Liver (tissue), 9 donors: ENCODE data around the gene POLR3C. TPM values are rescaled to one million over a fixed set of nuclear protein-coding genes. Genes with fewer than 3 reads are reported as not detected.

Source experiments
- DNase-seq: peaks from one replicate; pipeline ENCODE4 v3.0.0-alpha.2; 2017; ENCODE audit warnings: low spot score
- H3K27ac ChIP-seq, 2 donors: one replicate each; pipeline ENCODE4 v1.7.0; 2013; ENCODE audit warnings: inconsistent platforms in 2 of 2, low read length in 2 of 2, control low read depth in 1 of 2, low read depth in 1 of 2, mild to moderate bottlenecking in 1 of 2
- H3K27me3 ChIP-seq, 4 donors: one replicate each; pipeline versions ENCODE4 v1.6.1 to v1.7.0; 2013; ENCODE audit warnings: low read length in 3 of 4, inconsistent platforms in 1 of 4, mild to moderate bottlenecking in 1 of 4, moderate library complexity in 1 of 4; ENCODE audit not compliant: control insufficient read depth in 4 of 4, insufficient read depth in 4 of 4
- H3K36me3 ChIP-seq, 4 donors: one replicate each; pipeline versions ENCODE4 v1.6.1 to v1.7.0; 2013; ENCODE audit warnings: low read length in 3 of 4, mild to moderate bottlenecking in 3 of 4, low read depth in 1 of 4, moderate library complexity in 1 of 4; ENCODE audit not compliant: control insufficient read depth in 4 of 4, insufficient read depth in 3 of 4
- H3K4me1 ChIP-seq, 4 donors: one replicate each; pipeline versions ENCODE4 v1.6.1 to v1.7.0; 2013; ENCODE audit warnings: low read length in 3 of 4, mild to moderate bottlenecking in 3 of 4, moderate library complexity in 1 of 4; ENCODE audit not compliant: control insufficient read depth in 4 of 4, insufficient read depth in 4 of 4
- H3K4me3 ChIP-seq, 3 donors: one replicate each; pipeline versions ENCODE4 v1.6.1 to v1.7.0; 2013; ENCODE audit warnings: low read length in 3 of 3, control low read depth in 1 of 3, low read depth in 1 of 3, mild to moderate bottlenecking in 1 of 3
- H3K9ac ChIP-seq, 2 donors: one replicate each; pipeline ENCODE4 v1.7.0; 2013; ENCODE audit warnings: low read length in 2 of 2, mild to moderate bottlenecking in 2 of 2, moderate library complexity in 2 of 2, control low read depth in 1 of 2, low read depth in 1 of 2
- H3K9me3 ChIP-seq, 4 donors: one replicate each; pipeline versions ENCODE4 v1.6.1 to v1.7.0; 2013; ENCODE audit warnings: low read length in 3 of 4; ENCODE audit not compliant: control insufficient read depth in 4 of 4
- ATF3 ChIP-seq: IDR thresholded peaks from 2 replicates; pipeline ENCODE4 v1.6.1; 2016; ENCODE audit warnings: antibody characterized with exemption
- EGR1 ChIP-seq, 2 donors: IDR thresholded peaks; 2 replicates each; pipeline ENCODE4 v1.6.1; 2016 to 2018; ENCODE audit warnings: antibody characterized with exemption in 2 of 2, low read depth in 2 of 2
- FOXA1 ChIP-seq: IDR thresholded peaks from 2 replicates; pipeline ENCODE4 v1.6.1; 2016; ENCODE audit warnings: antibody characterized with exemption
- FOXA2 ChIP-seq: IDR thresholded peaks from 2 replicates; pipeline ENCODE4 v1.6.1; 2016; ENCODE audit warnings: antibody characterized with exemption
- GABPA ChIP-seq, 2 donors: IDR thresholded peaks in 1 of 2; conservative IDR thresholded peaks in 1 of 2; 2 replicates each; pipeline ENCODE4 v1.6.1; 2016; ENCODE audit warnings: antibody characterized with exemption in 2 of 2, mild to moderate bottlenecking in 1 of 2, moderate library complexity in 1 of 2
- HNF4G ChIP-seq: IDR thresholded peaks from 2 replicates; pipeline ENCODE4 v1.6.1; 2016; ENCODE audit warnings: antibody characterized with exemption
- MAX ChIP-seq: IDR thresholded peaks from 2 replicates; pipeline ENCODE4 v1.6.1; 2016; ENCODE audit warnings: antibody characterized with exemption
- NR2F2 ChIP-seq: IDR thresholded peaks from 2 replicates; pipeline ENCODE4 v1.6.1; 2016; ENCODE audit warnings: antibody characterized with exemption
- RAD21 ChIP-seq, 2 donors: IDR thresholded peaks; 2 replicates each; pipeline ENCODE4 v1.6.1; 2016; ENCODE audit warnings: antibody characterized with exemption in 2 of 2, mild to moderate bottlenecking in 2 of 2
- RXRA ChIP-seq, 2 donors: IDR thresholded peaks; 2 replicates each; pipeline ENCODE4 v1.6.1; 2017 to 2018; ENCODE audit warnings: antibody characterized with exemption in 2 of 2, mild to moderate bottlenecking in 1 of 2
- SP1 ChIP-seq: IDR thresholded peaks from 2 replicates; pipeline ENCODE4 v1.6.1; 2018; ENCODE audit warnings: antibody characterized with exemption, mild to moderate bottlenecking
- TAF1 ChIP-seq: conservative IDR thresholded peaks from 2 replicates; pipeline ENCODE4 v1.6.1; 2016; ENCODE audit warnings: antibody characterized with exemption, mild to moderate bottlenecking
- YY1 ChIP-seq: IDR thresholded peaks from 2 replicates; pipeline ENCODE4 v1.6.1; 2016; ENCODE audit warnings: antibody characterized with exemption, mild to moderate bottlenecking
- WGBS: extraction: QIAGEN DNeasy Blood & Tissue Kit; methylation state at CpG from one replicate; pipeline ENCODE4 v1.1.7; 2013; 5-methylcytosine and 5-hydroxymethylcytosine counted together
- polyA plus RNA-seq, 2 donors: library from polyadenylated mRNA; stranded (reverse) in 1 of 2; unstranded in 1 of 2; fragments of 200-250 nt in 1 of 2; fragments of >200 nt in 1 of 2; fragmentation: Nextera tagmentation in 1 of 2; extraction: Ambion mirVana in 1 of 2; gene quantifications; one replicate each; pipeline versions ENCODE4 v1.2.1 to v1.2.3, GENCODE V29; 2013 to 2015
- total RNA-seq, 2 donors: library from RNA; depleted of rRNA; stranded (reverse); fragments of >200 nt; gene quantifications; one replicate each; pipeline ENCODE4 v1.2.3, GENCODE V29; 2014
- TF ChIP-seq, protein P1 (sequence below): fragments of 150-350 bp; IDR thresholded peaks from 2 replicates; pipeline ENCODE4 v1.5.1; 2017; ENCODE audit warnings: improper control_type of control experiment, low read depth, low read length; ENCODE audit not compliant: missing input control
- TF ChIP-seq, protein P2 (sequence below): IDR thresholded peaks from 2 replicates; pipeline ENCODE4 v1.6.1; 2016; ENCODE audit warnings: antibody characterized with exemption
- donor health status: healthy.
- donor health status: healthy.
- donor health status: healthy.
- donor health status: healthy.
- donor health status: healthy.

Gene POLR3C
- total and polyA plus RNA-seq, 4 donors, result 6.3 to 22.0 (median 10.6) TPM

- WGBS, result 76% methylated on average over 1 of the region's 1 CpG
- H3K27ac ChIP-seq, result no peak overlapping the region
- no peak for DNase-seq
- no peak overlapping the region for H3K4me3 ChIP-seq
- no peaks in the 10 kb centered on the region for H3K36me3 ChIP-seq
- no peak overlapping the region for H3K9ac ChIP-seq
- H3K4me1 ChIP-seq, result no peaks in the 10 kb centered on the region
- H3K9me3 ChIP-seq, result peaks cover 0 to 2% (median under 1%) of the 10 kb centered on the region in 4 donors
- TF ChIP-seq RXRA (IDR thresholded peaks at IDR 0.05), result no peak
- TF ChIP-seq EGR1 (IDR thresholded peaks at IDR 0.05; ENCODE audit: low read depth in 2 of 2), result no peak
- H3K27me3 ChIP-seq, result no peaks in the 10 kb centered on the region
Measured at GRCh38 chr1:145796753-145797152, 27.2 kb upstream of the POLR3C start.

- WGBS, result 97% methylated on average over 2 of the region's 2 CpGs
- no peak for TF ChIP-seq FOXA2
- no peak for TF ChIP-seq YY1
- TF ChIP-seq NR2F2, result no peak
- TF ChIP-seq RXRA (IDR thresholded peaks at IDR 0.05), result no peak
- no peak for TF ChIP-seq RAD21 (IDR thresholded peaks at IDR 0.05)
- TF ChIP-seq, protein P1, sequence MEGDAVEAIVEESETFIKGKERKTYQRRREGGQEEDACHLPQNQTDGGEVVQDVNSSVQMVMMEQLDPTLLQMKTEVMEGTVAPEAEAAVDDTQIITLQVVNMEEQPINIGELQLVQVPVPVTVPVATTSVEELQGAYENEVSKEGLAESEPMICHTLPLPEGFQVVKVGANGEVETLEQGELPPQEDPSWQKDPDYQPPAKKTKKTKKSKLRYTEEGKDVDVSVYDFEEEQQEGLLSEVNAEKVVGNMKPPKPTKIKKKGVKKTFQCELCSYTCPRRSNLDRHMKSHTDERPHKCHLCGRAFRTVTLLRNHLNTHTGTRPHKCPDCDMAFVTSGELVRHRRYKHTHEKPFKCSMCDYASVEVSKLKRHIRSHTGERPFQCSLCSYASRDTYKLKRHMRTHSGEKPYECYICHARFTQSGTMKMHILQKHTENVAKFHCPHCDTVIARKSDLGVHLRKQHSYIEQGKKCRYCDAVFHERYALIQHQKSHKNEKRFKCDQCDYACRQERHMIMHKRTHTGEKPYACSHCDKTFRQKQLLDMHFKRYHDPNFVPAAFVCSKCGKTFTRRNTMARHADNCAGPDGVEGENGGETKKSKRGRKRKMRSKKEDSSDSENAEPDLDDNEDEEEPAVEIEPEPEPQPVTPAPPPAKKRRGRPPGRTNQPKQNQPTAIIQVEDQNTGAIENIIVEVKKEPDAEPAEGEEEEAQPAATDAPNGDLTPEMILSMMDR, result no peak
- no peak for TF ChIP-seq TAF1
- no peak for TF ChIP-seq HNF4G
- TF ChIP-seq, protein P2, sequence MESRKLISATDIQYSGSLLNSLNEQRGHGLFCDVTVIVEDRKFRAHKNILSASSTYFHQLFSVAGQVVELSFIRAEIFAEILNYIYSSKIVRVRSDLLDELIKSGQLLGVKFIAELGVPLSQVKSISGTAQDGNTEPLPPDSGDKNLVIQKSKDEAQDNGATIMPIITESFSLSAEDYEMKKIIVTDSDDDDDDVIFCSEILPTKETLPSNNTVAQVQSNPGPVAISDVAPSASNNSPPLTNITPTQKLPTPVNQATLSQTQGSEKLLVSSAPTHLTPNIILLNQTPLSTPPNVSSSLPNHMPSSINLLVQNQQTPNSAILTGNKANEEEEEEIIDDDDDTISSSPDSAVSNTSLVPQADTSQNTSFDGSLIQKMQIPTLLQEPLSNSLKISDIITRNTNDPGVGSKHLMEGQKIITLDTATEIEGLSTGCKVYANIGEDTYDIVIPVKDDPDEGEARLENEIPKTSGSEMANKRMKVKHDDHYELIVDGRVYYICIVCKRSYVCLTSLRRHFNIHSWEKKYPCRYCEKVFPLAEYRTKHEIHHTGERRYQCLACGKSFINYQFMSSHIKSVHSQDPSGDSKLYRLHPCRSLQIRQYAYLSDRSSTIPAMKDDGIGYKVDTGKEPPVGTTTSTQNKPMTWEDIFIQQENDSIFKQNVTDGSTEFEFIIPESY, result no peak
- no peak for TF ChIP-seq MAX
- no peak for TF ChIP-seq SP1
- DNase-seq, result no peak
- no peaks in the 10 kb centered on the region for H3K4me1 ChIP-seq
- no peak overlapping the region for H3K27ac ChIP-seq
- no peaks in the 10 kb centered on the region for H3K27me3 ChIP-seq
- no peak overlapping the region for H3K4me3 ChIP-seq
- no peak overlapping the region for H3K9ac ChIP-seq
- H3K36me3 ChIP-seq, result no peaks in the 10 kb centered on the region
- peaks cover 0 to 2% (median under 1%) of the 10 kb centered on the region in 4 donors for H3K9me3 ChIP-seq
Measured at GRCh38 chr1:145799806-145800205, 24.2 kb upstream of the POLR3C start.

- Histone ChIP-seq H3K4me3 (no peak overlapping the region), H3K36me3 (no peaks in the 10 kb centered on the region), H3K4me1 (no peaks in the 10 kb centered on the region), H3K27me3 (no peaks in the 10 kb centered on the region), H3K27ac (no peak overlapping the region), H3K9ac (no peak overlapping the region), H3K9me3 (no peaks in the 10 kb centered on the region)
- 84% methylated on average over 3 of the region's 3 CpGs for WGBS
- DNase-seq, result no peak
- no peak for TF ChIP-seq NR2F2
- no peak for TF ChIP-seq HNF4G
- no peak for TF ChIP-seq FOXA1
- no peak for TF ChIP-seq SP1
- TF ChIP-seq, protein P2, result no peak
- no peak for TF ChIP-seq GABPA (IDR thresholded peaks at IDR 0.05 in 1 of 2, conservative IDR thresholded peaks at IDR 0.05 in 1 of 2)
- TF ChIP-seq ATF3, result no peak
- TF ChIP-seq, protein P1, result no peak
- no peak for TF ChIP-seq EGR1 (IDR thresholded peaks at IDR 0.05; ENCODE audit: low read depth in 2 of 2)
- no peak for TF ChIP-seq TAF1
Measured at GRCh38 chr1:145804235-145805045, 19.6 kb upstream of the POLR3C start.
